Muscle of arm (tissue), 14 donors: ENCODE results near the gene FLYWCH1. TPM values are rescaled to one million over a fixed set of nuclear protein-coding genes. Genes with fewer than 3 reads are reported as not detected.

Experiments
- DNase-seq: peaks from one replicate; pipeline ENCODE4 v3.0.0-alpha.2; 2013
- long read RNA-seq, 11 donors: transcript quantifications; one replicate each; lab custom pipeline, GENCODE V29; 2026
- polyA plus RNA-seq, 12 donors: library from polyadenylated mRNA; unstranded; fragments of 120-200 nt; gene quantifications; one replicate each; pipeline ENCODE4 v1.2.1, GENCODE V29; 2013; ENCODE audit not compliant: insufficient read length in 12 of 12

Gene FLYWCH1
- polyA plus RNA-seq, result 10 to 100 TPM in 11 of 12 donors, not detected in 1; 11.7 to 27.5 (median 18.3) TPM
- long read RNA-seq, donor 1, full-length matches to known transcripts, result 3 of 3 reads
- long read RNA-seq, donor 1, partial matches to known transcripts, result 0 of 3 reads
- long read RNA-seq, donor 1, other reads (novel, unspliced or antisense), result 0 of 3 reads
- long read RNA-seq, donor 2, partial matches to known transcripts, result 0 of 1 reads
- long read RNA-seq, donor 2, other reads (novel, unspliced or antisense), result 0 of 1 reads
- long read RNA-seq, donor 3, partial matches to known transcripts, result 0 of 1 reads
- long read RNA-seq, donor 3, other reads (novel, unspliced or antisense), result 0 of 1 reads
- long read RNA-seq, donor 4, result 0 reads
- long read RNA-seq, donor 5, full-length matches to known transcripts, result 6 of 11 reads
- long read RNA-seq, donor 5, partial matches to known transcripts, result 5 of 11 reads
- long read RNA-seq, donor 5, other reads (novel, unspliced or antisense), result 0 of 11 reads
- long read RNA-seq, donor 6, full-length matches to known transcripts, result 4 of 4 reads
- long read RNA-seq, donor 6, partial matches to known transcripts, result 0 of 4 reads
- long read RNA-seq, donor 6, other reads (novel, unspliced or antisense), result 0 of 4 reads
- long read RNA-seq, donor 7, full-length matches to known transcripts, result 1 of 1 reads
- long read RNA-seq, donor 7, partial matches to known transcripts, result 0 of 1 reads
- long read RNA-seq, donor 7, other reads (novel, unspliced or antisense), result 0 of 1 reads
- long read RNA-seq, donor 8, full-length matches to known transcripts, result 3 of 8 reads
- long read RNA-seq, donor 8, partial matches to known transcripts, result 5 of 8 reads
- long read RNA-seq, donor 8, other reads (novel, unspliced or antisense), result 0 of 8 reads
- long read RNA-seq, donor 9, full-length matches to known transcripts, result 1 of 1 reads
- long read RNA-seq, donor 9, partial matches to known transcripts, result 0 of 1 reads
- long read RNA-seq, donor 9, other reads (novel, unspliced or antisense), result 0 of 1 reads
- long read RNA-seq, donor 10, full-length matches to known transcripts, result 5 of 5 reads
- long read RNA-seq, donor 10, partial matches to known transcripts, result 0 of 5 reads
- long read RNA-seq, donor 10, other reads (novel, unspliced or antisense), result 0 of 5 reads
- long read RNA-seq, donor 11, full-length matches to known transcripts, result 3 of 3 reads
- long read RNA-seq, donor 11, partial matches to known transcripts, result 0 of 3 reads
- long read RNA-seq, donor 11, other reads (novel, unspliced or antisense), result 0 of 3 reads

- peak; percentile 98 for DNase-seq
Measured at GRCh38 chr16:2911638-2912329, at the start of gene FLYWCH1. TSS of gene FLYWCH1 (plus strand) at chr16:2911931. CDS start at chr16:2929686, 17,755 bp downstream.

- no peak for DNase-seq
Measured at GRCh38 chr16:2865651-2866050, 46.1 kb upstream of the FLYWCH1 start.

- no peak for DNase-seq
Measured at GRCh38 chr16:2866431-2866830, 45.3 kb upstream of the FLYWCH1 start.

GRCh38 chr16:2867661-2867986 lies 44.1 kb upstream of the FLYWCH1 start:
- DNase-seq, result no peak

GRCh38 chr16:2867987-2868789 lies 43.5 kb upstream of the FLYWCH1 start:
- DNase-seq, result peak; percentile 92

- DNase-seq, result no peak
Measured at GRCh38 chr16:2871926-2872325, 39.8 kb upstream of the FLYWCH1 start.

- no peak for DNase-seq
Measured at GRCh38 chr16:2874032-2874911, 37.5 kb upstream of the FLYWCH1 start.

- peak; percentile 79 for DNase-seq
Measured at GRCh38 chr16:2874912-2875362, 36.8 kb upstream of the FLYWCH1 start.

- DNase-seq, result no peak
Measured at GRCh38 chr16:2879854-2880508, 31.8 kb upstream of the FLYWCH1 start.

- no peak for DNase-seq
Measured at GRCh38 chr16:2881783-2882649, 29.7 kb upstream of the FLYWCH1 start.

- DNase-seq, result peak; percentile 98
Measured at GRCh38 chr16:2882650-2883457, 28.9 kb upstream of the FLYWCH1 start, which contains the start of gene FLYWCH2. TSS of gene FLYWCH2 (plus strand) at chr16:2883215. CDS start at chr16:2896450, 13,235 bp downstream.

- no peak for DNase-seq
Measured at GRCh38 chr16:2883458-2883908, 28.2 kb upstream of the FLYWCH1 start.

- DNase-seq, result no peak
Measured at GRCh38 chr16:2884041-2884451, 27.7 kb upstream of the FLYWCH1 start.

GRCh38 chr16:2894231-2894630 lies 17.5 kb upstream of the FLYWCH1 start:
- DNase-seq, result no peak

GRCh38 chr16:2895813-2896212 lies 15.9 kb upstream of the FLYWCH1 start:
- DNase-seq, result no peak

GRCh38 chr16:2896480-2897010 lies 15.2 kb upstream of the FLYWCH1 start:
- DNase-seq, result no peak
